HG03095 (cell line): ENCODE measurements around the gene MAP6.

Experiments
- ATAC-seq: cut with Tn5 transposase; IDR thresholded peaks from one replicate; pipeline ENCODE4 v1.9.1; 2021; ENCODE audit warnings: moderate library complexity; ENCODE audit not compliant: unreplicated experiment

The MAP6 gene

GRCh38 chr11:75632450-75632849, 36.4 kb downstream of the MAP6 start:
- ATAC-seq: no peak

- no peak for ATAC-seq
Observed at GRCh38 chr11:75631086-75631730, 37.6 kb downstream of the MAP6 start.

- ATAC-seq: no peak
Observed at GRCh38 chr11:75627906-75628668, 40.8 kb downstream of the MAP6 start.

GRCh38 chr11:75626889-75627529, 41.8 kb downstream of the MAP6 start:
- no peak for ATAC-seq

GRCh38 chr11:75625991-75626888, 42.6 kb downstream of the MAP6 start:
- no peak for ATAC-seq

GRCh38 chr11:75625021-75625420, 43.8 kb downstream of the MAP6 start:
- no peak for ATAC-seq

GRCh38 chr11:75616281-75616680, 52.6 kb downstream of the MAP6 start:
- ATAC-seq: no peak

- no peak for ATAC-seq
Observed at GRCh38 chr11:75615751-75616150, 53.1 kb downstream of the MAP6 start.

- no peak for ATAC-seq
Observed at GRCh38 chr11:75611823-75612222, 57.0 kb downstream of the MAP6 start.

- no peak for ATAC-seq
Observed at GRCh38 chr11:75606099-75606498, 62.7 kb downstream of the MAP6 start.

GRCh38 chr11:75603791-75604736, 64.8 kb downstream of the MAP6 start:
- ATAC-seq: no peak

- ATAC-seq: no peak
Observed at GRCh38 chr11:75602951-75603350, 65.9 kb downstream of the MAP6 start.

GRCh38 chr11:75601494-75601893, 67.3 kb downstream of the MAP6 start:
- no peak for ATAC-seq

GRCh38 chr11:75600356-75600755, 68.5 kb downstream of the MAP6 start:
- no peak for ATAC-seq

- no peak for ATAC-seq
Observed at GRCh38 chr11:75598900-75599299, 69.9 kb downstream of the MAP6 start.

- no peak for ATAC-seq
Observed at GRCh38 chr11:75598264-75598663, 70.6 kb downstream of the MAP6 start.

- ATAC-seq: no peak
Observed at GRCh38 chr11:75597636-75598035, 71.2 kb downstream of the MAP6 start.

GRCh38 chr11:75596914-75597313, 71.9 kb downstream of the MAP6 start:
- no peak for ATAC-seq

- ATAC-seq: no peak
Observed at GRCh38 chr11:75595429-75595828, 73.4 kb downstream of the MAP6 start.

GRCh38 chr11:75594211-75594610, 74.6 kb downstream of the MAP6 start:
- no peak for ATAC-seq
